Nephron (organoid): ENCODE results near the gene TNIK.

Experiments
- H3K27ac Mint-ChIP-seq, 3 experiments: 2 replicates each; pipeline ENCODE4 v1.8.0; 2020; ENCODE audit warnings: mixed read lengths in 3 of 3, mild to moderate bottlenecking in 2 of 3, moderate library complexity in 1 of 3
- H3K27me3 Mint-ChIP-seq: 2 replicates; pipeline ENCODE4 v1.8.0; 2021; ENCODE audit warnings: low read depth, mild to moderate bottlenecking, moderate library complexity, mixed read lengths
- H3K36me3 Mint-ChIP-seq: 2 replicates; pipeline ENCODE4 v1.8.0; 2020; ENCODE audit warnings: low read depth, mixed read lengths
- H3K4me1 Mint-ChIP-seq: 2 replicates; pipeline ENCODE4 v1.8.0; 2020; ENCODE audit warnings: mixed read lengths
- H3K4me3 Mint-ChIP-seq, 3 experiments: 2 replicates each; pipeline ENCODE4 v1.8.0; 2020; ENCODE audit warnings: mild to moderate bottlenecking in 3 of 3, mixed read lengths in 3 of 3, moderate library complexity in 2 of 3
- H3K9me3 Mint-ChIP-seq: 2 replicates; pipeline ENCODE4 v1.8.0; 2020; ENCODE audit warnings: mixed read lengths
- CTCF ChIP-seq, 3 experiments: fragments of 200-600 bp; sonication (generic); IDR thresholded peaks; one replicate each; pipeline ENCODE4 v1.5.0; 2021; ENCODE audit warnings: antibody characterized with exemption in 3 of 3; ENCODE audit not compliant: unreplicated experiment in 3 of 3

Gene TNIK

GRCh38 chr3:171227359-171227758, 232.8 kb downstream of the TNIK start:
- Mint-ChIP-seq H3K27ac (no peak overlapping the region), H3K9me3 (peaks cover 10% of the 10 kb centered on the region), H3K4me1 (peaks cover 11% of the 10 kb centered on the region), H3K36me3 (peaks cover 9% of the 10 kb centered on the region), H3K4me3 (no peak overlapping the region), H3K27me3 (no peaks in the 10 kb centered on the region)
- TF ChIP-seq CTCF (IDR thresholded peaks at IDR 0.05; ENCODE audit: unreplicated experiment in 3 of 3), result no peak

- H3K9me3 Mint-ChIP-seq, result peaks cover 10% of the 10 kb centered on the region
- H3K27ac Mint-ChIP-seq, result no peak overlapping the region
- no peak for TF ChIP-seq CTCF (IDR thresholded peaks at IDR 0.05; ENCODE audit: unreplicated experiment in 3 of 3)
- H3K27me3 Mint-ChIP-seq, result no peaks in the 10 kb centered on the region
- H3K4me3 Mint-ChIP-seq, result no peak overlapping the region
- peaks cover 9% of the 10 kb centered on the region for H3K36me3 Mint-ChIP-seq
- H3K4me1 Mint-ChIP-seq, result peaks cover 11% of the 10 kb centered on the region
These were observed 233.4 kb downstream of the TNIK start for GRCh38 chr3:171226794-171227193.

GRCh38 chr3:171225708-171226107, 234.5 kb downstream of the TNIK start:
- no peaks in the 10 kb centered on the region for H3K27me3 Mint-ChIP-seq
- H3K4me1 Mint-ChIP-seq, result peaks cover 9% of the 10 kb centered on the region
- H3K36me3 Mint-ChIP-seq, result peaks cover 9% of the 10 kb centered on the region
- H3K9me3 Mint-ChIP-seq, result peaks cover 10% of the 10 kb centered on the region
- H3K27ac Mint-ChIP-seq, result no peak overlapping the region
- H3K4me3 Mint-ChIP-seq, result no peak overlapping the region
- TF ChIP-seq CTCF (IDR thresholded peaks at IDR 0.05; ENCODE audit: unreplicated experiment in 3 of 3), result no peak

- Mint-ChIP-seq H3K9me3 (peaks cover 10% of the 10 kb centered on the region), H3K4me1 (peaks cover 7% of the 10 kb centered on the region), H3K27ac (no peak overlapping the region), H3K4me3 (no peak overlapping the region), H3K27me3 (no peaks in the 10 kb centered on the region), H3K36me3 (peaks cover 9% of the 10 kb centered on the region)
- no peak for TF ChIP-seq CTCF (IDR thresholded peaks at IDR 0.05; ENCODE audit: unreplicated experiment in 3 of 3)
These were observed 235.0 kb downstream of the TNIK start for GRCh38 chr3:171225165-171225564.

GRCh38 chr3:171223396-171223795, 236.8 kb downstream of the TNIK start:
- Mint-ChIP-seq H3K4me3 (no peak overlapping the region), H3K4me1 (peaks cover 5% of the 10 kb centered on the region)

More at GRCh38 chr3:171223396-171223795, 236.8 kb downstream of the TNIK start:
- H3K36me3 Mint-ChIP-seq, result peaks cover 9% of the 10 kb centered on the region
- no peaks in the 10 kb centered on the region for H3K27me3 Mint-ChIP-seq
- no peak overlapping the region for H3K27ac Mint-ChIP-seq
- no peak for TF ChIP-seq CTCF (IDR thresholded peaks at IDR 0.05; ENCODE audit: unreplicated experiment in 3 of 3)
- peaks cover 10% of the 10 kb centered on the region for H3K9me3 Mint-ChIP-seq
